Transverse colon (tissue), 4 donors: ENCODE data around the gene ZNF853.

ENCODE experiments used
- CTCF ChIP-seq, 5 experiments: fragments of 200-600 bp in 3 of 5; fragments of 450-650 bp in 2 of 5; sonication (generic) in 3 of 5; IDR thresholded peaks; 1 replicate in 2 of 5; 2 replicates in 3 of 5; pipeline ENCODE4 v1.5.1; 2016 to 2017; ENCODE audit warnings: antibody characterized with exemption in 5 of 5, inconsistent platforms in 3 of 5, mild to moderate bottlenecking in 2 of 5, moderate library complexity in 1 of 5
- EP300 ChIP-seq: sonication (generic); formaldehyde crosslinking; IDR thresholded peaks from one replicate; pipeline ENCODE4 v1.6.1; 2017; ENCODE audit warnings: antibody characterized with exemption, low read depth
- POLR2AphosphoS5 ChIP-seq, 3 donors: sonication (generic); formaldehyde crosslinking; IDR thresholded peaks; one replicate each; pipeline ENCODE4 v1.6.1; 2016; ENCODE audit warnings: antibody characterized with exemption in 3 of 3

- TF ChIP-seq CTCF (IDR thresholded peaks at IDR 0.05) (no peak), POLR2AphosphoS5 (IDR thresholded peaks at IDR 0.05) (no peak), EP300 (no peak)
Observed at GRCh38 chr7:6654113-6654841, 38.9 kb downstream of the ZNF853 start.
